ENCODE data around the gene LRP1. TPM values are rescaled to one million over a fixed set of nuclear protein-coding genes. Genes with fewer than 3 reads are reported as not detected.

The LRP1 gene
- total RNA-seq, 1 donor from 2014 or later = 61.0 TPM

DNA sequence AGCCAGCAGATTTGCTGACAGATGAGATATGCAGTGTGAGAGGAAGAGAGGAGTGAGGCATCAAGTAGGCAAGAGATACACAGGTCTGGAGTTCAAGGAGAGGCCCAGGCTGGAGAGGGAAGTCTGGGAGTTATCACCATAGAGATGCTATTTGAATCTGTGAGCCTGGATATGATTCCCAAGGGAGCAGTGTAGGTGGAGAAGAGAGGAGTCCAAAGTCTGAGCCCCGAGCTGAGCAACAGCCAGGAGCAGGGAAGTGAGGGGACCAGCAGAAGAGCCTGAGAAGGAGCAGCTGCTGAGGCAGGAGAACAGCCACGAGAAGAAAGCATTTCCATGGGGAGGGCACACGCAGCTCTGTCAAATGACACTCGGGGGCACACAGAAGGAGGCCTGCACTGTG, 68.2 kb downstream of the LRP1 start:
- Histone ChIP-seq H3K4me3 (no peak overlapping the region), H3K4me1 (no peaks in the 10 kb centered on the region), H3K27me3 (ENCODE audit: low read depth) (no peaks in the 10 kb centered on the region), H3K36me3 (peaks cover 99% of the 10 kb centered on the region), H3K9me3 (replicated peaks) (no peaks in the 10 kb centered on the region), H3K27ac (replicated peaks) (no peak overlapping the region)
- DNase-seq = no peak
- TF ChIP-seq, protein P1, sequence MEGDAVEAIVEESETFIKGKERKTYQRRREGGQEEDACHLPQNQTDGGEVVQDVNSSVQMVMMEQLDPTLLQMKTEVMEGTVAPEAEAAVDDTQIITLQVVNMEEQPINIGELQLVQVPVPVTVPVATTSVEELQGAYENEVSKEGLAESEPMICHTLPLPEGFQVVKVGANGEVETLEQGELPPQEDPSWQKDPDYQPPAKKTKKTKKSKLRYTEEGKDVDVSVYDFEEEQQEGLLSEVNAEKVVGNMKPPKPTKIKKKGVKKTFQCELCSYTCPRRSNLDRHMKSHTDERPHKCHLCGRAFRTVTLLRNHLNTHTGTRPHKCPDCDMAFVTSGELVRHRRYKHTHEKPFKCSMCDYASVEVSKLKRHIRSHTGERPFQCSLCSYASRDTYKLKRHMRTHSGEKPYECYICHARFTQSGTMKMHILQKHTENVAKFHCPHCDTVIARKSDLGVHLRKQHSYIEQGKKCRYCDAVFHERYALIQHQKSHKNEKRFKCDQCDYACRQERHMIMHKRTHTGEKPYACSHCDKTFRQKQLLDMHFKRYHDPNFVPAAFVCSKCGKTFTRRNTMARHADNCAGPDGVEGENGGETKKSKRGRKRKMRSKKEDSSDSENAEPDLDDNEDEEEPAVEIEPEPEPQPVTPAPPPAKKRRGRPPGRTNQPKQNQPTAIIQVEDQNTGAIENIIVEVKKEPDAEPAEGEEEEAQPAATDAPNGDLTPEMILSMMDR (IDR thresholded peaks at IDR 0.05; ENCODE audit: borderline replicate concordance) = no peak
- intact Hi-C loops (cut with micrococcal nuclease) = no loop called here

DNA sequence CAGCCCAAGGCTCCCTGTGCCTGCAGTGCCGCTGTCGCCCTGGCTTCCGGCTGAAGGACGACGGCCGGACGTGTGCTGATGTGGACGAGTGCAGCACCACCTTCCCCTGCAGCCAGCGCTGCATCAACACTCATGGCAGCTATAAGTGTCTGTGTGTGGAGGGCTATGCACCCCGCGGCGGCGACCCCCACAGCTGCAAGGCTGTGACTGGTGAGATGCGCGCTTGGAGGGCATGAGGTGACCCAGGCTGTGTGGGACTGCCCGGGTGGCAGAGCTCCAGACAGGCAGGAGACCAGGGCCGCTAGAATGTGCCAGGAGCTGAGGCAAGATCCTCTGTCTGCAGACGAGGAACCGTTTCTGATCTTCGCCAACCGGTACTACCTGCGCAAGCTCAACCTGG, 68.7 kb downstream of the LRP1 start:
- Histone ChIP-seq H3K36me3 (peaks cover 100% of the 10 kb centered on the region), H3K4me1 (no peaks in the 10 kb centered on the region), H3K27me3 (ENCODE audit: low read depth) (no peaks in the 10 kb centered on the region), H3K9me3 (replicated peaks) (no peaks in the 10 kb centered on the region), H3K4me3 (no peak overlapping the region), H3K27ac (replicated peaks) (no peak overlapping the region)
- intact Hi-C loops (cut with micrococcal nuclease) = no loop called here
- DNase-seq = no peak
- TF ChIP-seq, protein P1 (IDR thresholded peaks at IDR 0.05; ENCODE audit: borderline replicate concordance) = no peak

DNA sequence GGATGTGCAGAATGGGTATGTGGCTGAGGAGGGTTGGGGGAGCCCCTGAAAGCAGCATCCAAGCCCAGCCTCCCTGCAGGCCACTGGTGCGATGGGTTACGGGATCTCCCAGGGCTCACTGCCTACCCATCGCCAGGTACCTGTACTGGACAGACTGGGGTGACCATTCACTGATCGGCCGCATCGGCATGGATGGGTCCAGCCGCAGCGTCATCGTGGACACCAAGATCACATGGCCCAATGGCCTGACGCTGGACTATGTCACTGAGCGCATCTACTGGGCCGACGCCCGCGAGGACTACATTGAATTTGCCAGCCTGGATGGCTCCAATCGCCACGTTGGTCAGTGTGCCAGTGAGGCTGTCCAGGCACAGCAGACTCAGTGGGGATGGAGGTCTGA, 70.0 kb downstream of the LRP1 start:
- intact Hi-C loops (cut with micrococcal nuclease) = no loop called here
- Histone ChIP-seq H3K9me3 (replicated peaks) (no peaks in the 10 kb centered on the region), H3K36me3 (peaks cover 100% of the 10 kb centered on the region)

DNA sequence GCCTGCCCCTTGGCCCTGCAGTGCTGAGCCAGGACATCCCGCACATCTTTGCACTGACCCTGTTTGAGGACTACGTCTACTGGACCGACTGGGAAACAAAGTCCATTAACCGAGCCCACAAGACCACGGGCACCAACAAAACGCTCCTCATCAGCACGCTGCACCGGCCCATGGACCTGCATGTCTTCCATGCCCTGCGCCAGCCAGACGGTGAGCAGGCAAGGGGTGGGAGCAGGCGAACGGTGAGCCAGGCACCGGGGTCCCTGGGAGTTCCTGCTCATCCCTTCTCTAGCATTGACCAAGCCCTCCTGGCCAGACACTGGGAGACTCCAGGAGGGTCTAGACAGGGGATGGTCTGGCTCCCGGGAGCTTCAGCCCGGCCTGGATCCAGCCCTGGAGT, 70.9 kb downstream of the LRP1 start:
- no peaks in the 10 kb centered on the region for H3K4me1 ChIP-seq
- H3K36me3 ChIP-seq = peaks cover 100% of the 10 kb centered on the region
- no peaks in the 10 kb centered on the region for H3K9me3 ChIP-seq (replicated peaks)
- DNase-seq = no peak
- intact Hi-C loops (cut with micrococcal nuclease) = no loop called here
- no peak overlapping the region for H3K27ac ChIP-seq (replicated peaks)
- H3K4me3 ChIP-seq = no peak overlapping the region
- H3K27me3 ChIP-seq (ENCODE audit: low read depth) = no peaks in the 10 kb centered on the region
- TF ChIP-seq, protein P1 (IDR thresholded peaks at IDR 0.05; ENCODE audit: borderline replicate concordance) = no peak

More for the DNA sequence above, 70.0 kb downstream of the LRP1 start:
- Histone ChIP-seq H3K4me1 (no peaks in the 10 kb centered on the region), H3K27ac (replicated peaks) (no peak overlapping the region), H3K27me3 (ENCODE audit: low read depth) (no peaks in the 10 kb centered on the region), H3K4me3 (no peak overlapping the region)
- TF ChIP-seq, protein P1 (IDR thresholded peaks at IDR 0.05; ENCODE audit: borderline replicate concordance) = no peak
- no peak for DNase-seq

DNA sequence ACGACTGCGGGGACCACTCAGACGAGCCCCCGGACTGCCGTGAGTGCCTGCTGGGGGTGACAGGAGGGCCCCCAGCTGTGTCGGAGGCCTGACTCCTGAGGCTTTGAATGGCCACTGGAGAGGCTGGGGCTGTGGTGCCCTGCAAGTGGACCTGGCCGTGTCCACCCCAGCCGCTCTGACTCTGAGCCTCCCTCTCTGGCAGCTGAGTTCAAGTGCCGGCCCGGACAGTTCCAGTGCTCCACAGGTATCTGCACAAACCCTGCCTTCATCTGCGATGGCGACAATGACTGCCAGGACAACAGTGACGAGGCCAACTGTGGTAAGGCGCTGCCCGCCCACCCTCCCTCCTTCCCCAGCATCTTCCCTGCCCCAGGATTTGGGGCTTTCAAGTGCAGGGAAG, 72.2 kb downstream of the LRP1 start:
- no peak for DNase-seq
- no peak overlapping the region for H3K4me3 ChIP-seq
- intact Hi-C loops (cut with micrococcal nuclease) = no loop called here
- no peaks in the 10 kb centered on the region for H3K4me1 ChIP-seq
- H3K36me3 ChIP-seq = peaks cover 100% of the 10 kb centered on the region
- H3K27ac ChIP-seq (replicated peaks) = no peak overlapping the region
- no peaks in the 10 kb centered on the region for H3K27me3 ChIP-seq (ENCODE audit: low read depth)
- no peaks in the 10 kb centered on the region for H3K9me3 ChIP-seq (replicated peaks)
- TF ChIP-seq, protein P1 (IDR thresholded peaks at IDR 0.05; ENCODE audit: borderline replicate concordance) = no peak

DNA sequence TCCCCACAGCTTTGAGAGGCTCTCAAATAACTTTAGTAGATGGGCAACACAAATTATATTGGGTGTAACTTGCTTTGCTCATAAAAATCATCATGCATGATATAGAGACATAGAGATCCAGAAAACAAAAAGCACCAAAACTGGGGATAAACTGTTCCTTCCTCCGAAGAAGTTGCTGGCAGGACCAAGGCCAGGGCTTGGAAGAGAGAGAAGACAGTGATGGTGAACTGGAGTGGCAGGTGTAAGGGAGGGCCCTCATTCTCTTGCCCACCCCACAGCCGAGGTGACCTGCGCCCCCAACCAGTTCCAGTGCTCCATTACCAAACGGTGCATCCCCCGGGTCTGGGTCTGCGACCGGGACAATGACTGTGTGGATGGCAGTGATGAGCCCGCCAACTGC, 72.9 kb downstream of the LRP1 start:
- Histone ChIP-seq H3K9me3 (replicated peaks) (no peaks in the 10 kb centered on the region), H3K4me3 (no peak overlapping the region), H3K27ac (replicated peaks) (no peak overlapping the region), H3K36me3 (peaks cover 100% of the 10 kb centered on the region), H3K27me3 (ENCODE audit: low read depth) (no peaks in the 10 kb centered on the region), H3K4me1 (no peaks in the 10 kb centered on the region)
- TF ChIP-seq, protein P1 (IDR thresholded peaks at IDR 0.05; ENCODE audit: borderline replicate concordance) = no peak
- intact Hi-C loops (cut with micrococcal nuclease) = no loop called here
- DNase-seq = no peak
